Middle frontal gyrus (tissue), 1 donor: Measurements from ENCODE around the gene MX1.

ENCODE experiments used
- DNase-seq: peaks from one replicate; pipeline ENCODE4 v3.0.0-alpha.2; 2015; ENCODE audit warnings: low spot score; ENCODE audit errors: extremely low spot score

MX1 gene

GRCh38 chr21:41459884-41460534 lies 34.0 kb downstream of the MX1 start:
- no peak for DNase-seq

- DNase-seq = peak; percentile 31
These were observed 34.8 kb downstream of the MX1 start for GRCh38 chr21:41460578-41461527.

GRCh38 chr21:41465176-41465781 lies 39.2 kb downstream of the MX1 start:
- no peak for DNase-seq

- DNase-seq = no peak
These were observed 40.2 kb downstream of the MX1 start for GRCh38 chr21:41466024-41466820.

- DNase-seq = no peak
These were observed 44.0 kb downstream of the MX1 start for GRCh38 chr21:41470054-41470453.

GRCh38 chr21:41472753-41473548 lies 46.9 kb downstream of the MX1 start:
- no peak for DNase-seq

GRCh38 chr21:41475714-41476420 lies 49.8 kb downstream of the MX1 start:
- no peak for DNase-seq

- DNase-seq = no peak
These were observed 51.7 kb downstream of the MX1 start for GRCh38 chr21:41477641-41478318.

GRCh38 chr21:41478319-41479177 lies 52.5 kb downstream of the MX1 start:
- DNase-seq = no peak

GRCh38 chr21:41479686-41480085 lies 53.6 kb downstream of the MX1 start:
- DNase-seq = no peak

- no peak for DNase-seq
These were observed 54.1 kb downstream of the MX1 start for GRCh38 chr21:41480086-41480690.

- DNase-seq = no peak
These were observed 55.2 kb downstream of the MX1 start for GRCh38 chr21:41481191-41481590.

GRCh38 chr21:41482301-41482700 lies 56.3 kb downstream of the MX1 start:
- DNase-seq = no peak

- DNase-seq = no peak
These were observed 56.9 kb downstream of the MX1 start for GRCh38 chr21:41482980-41483379.

- no peak for DNase-seq
These were observed 57.4 kb downstream of the MX1 start for GRCh38 chr21:41483415-41483814.

GRCh38 chr21:41483973-41484372 lies 57.9 kb downstream of the MX1 start:
- DNase-seq = no peak

- DNase-seq = no peak
These were observed 61.0 kb downstream of the MX1 start for GRCh38 chr21:41487082-41487481.

- DNase-seq = no peak
These were observed 62.0 kb downstream of the MX1 start for GRCh38 chr21:41488080-41488479.
